ENCODE measurements around the gene F12.

DNA sequence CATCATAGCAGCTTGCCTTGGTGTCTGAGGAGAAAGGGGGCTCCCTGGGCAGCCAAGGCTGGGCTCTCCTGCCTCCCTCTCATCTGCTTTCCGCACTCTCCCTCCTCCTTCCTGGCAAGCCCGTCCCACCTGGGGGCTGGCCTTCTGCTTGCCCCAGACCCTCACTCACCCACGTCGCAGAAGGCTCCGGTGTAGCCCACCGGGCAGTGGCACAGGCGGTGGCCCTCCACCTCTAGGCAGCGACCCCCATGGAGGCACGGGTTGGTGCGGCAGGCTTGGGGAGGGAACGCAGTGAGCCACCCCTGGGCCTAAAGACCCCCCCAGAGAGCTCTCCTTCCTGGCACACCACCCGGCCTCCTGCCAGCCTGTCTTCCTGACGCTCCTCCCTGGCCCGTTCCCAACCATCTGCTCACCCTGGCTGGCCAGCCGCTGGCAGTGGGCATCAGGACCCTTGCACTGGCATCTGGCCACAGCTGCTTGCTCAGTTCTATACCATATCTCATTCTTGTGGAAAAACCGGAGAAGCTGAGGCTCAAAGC is 4.7 kb downstream of the F12 start:
- TF ChIP-seq TEAD4 (IDR thresholded peaks at IDR 0.05; ENCODE audit: low read depth, low read length) (no peak), SAP30 (IDR thresholded peaks at IDR 0.05; ENCODE audit: insufficient read depth, insufficient replicate concordance, low read length) (no peak), MAX (IDR thresholded peaks at IDR 0.05) (no peak), RAD21 (IDR thresholded peaks at IDR 0.05 in 1 of 2, conservative IDR thresholded peaks at IDR 0.05 in 1 of 2; ENCODE audit: low read depth in 2 of 2, low read length in 2 of 2) (no peak), SIX5 (IDR thresholded peaks at IDR 0.05; ENCODE audit: low read depth, low read length) (no peak), TCF12 (IDR thresholded peaks at IDR 0.05; ENCODE audit: low read depth, low read length) (no peak)
- TF ChIP-seq, protein P1, sequence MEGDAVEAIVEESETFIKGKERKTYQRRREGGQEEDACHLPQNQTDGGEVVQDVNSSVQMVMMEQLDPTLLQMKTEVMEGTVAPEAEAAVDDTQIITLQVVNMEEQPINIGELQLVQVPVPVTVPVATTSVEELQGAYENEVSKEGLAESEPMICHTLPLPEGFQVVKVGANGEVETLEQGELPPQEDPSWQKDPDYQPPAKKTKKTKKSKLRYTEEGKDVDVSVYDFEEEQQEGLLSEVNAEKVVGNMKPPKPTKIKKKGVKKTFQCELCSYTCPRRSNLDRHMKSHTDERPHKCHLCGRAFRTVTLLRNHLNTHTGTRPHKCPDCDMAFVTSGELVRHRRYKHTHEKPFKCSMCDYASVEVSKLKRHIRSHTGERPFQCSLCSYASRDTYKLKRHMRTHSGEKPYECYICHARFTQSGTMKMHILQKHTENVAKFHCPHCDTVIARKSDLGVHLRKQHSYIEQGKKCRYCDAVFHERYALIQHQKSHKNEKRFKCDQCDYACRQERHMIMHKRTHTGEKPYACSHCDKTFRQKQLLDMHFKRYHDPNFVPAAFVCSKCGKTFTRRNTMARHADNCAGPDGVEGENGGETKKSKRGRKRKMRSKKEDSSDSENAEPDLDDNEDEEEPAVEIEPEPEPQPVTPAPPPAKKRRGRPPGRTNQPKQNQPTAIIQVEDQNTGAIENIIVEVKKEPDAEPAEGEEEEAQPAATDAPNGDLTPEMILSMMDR (IDR thresholded peaks at IDR 0.05; ENCODE audit: control extremely low read depth in 1 of 3, insufficient read depth in 1 of 3, low read depth in 1 of 3, low read length in 3 of 3), result no peak
